Measurements from ENCODE around the gene NPLOC4. TPM values are rescaled to one million over a fixed set of nuclear protein-coding genes. Genes with fewer than 3 reads are reported as not detected.

Gene NPLOC4
- total RNA-seq, 2 donors from 2014 or later = 43.8 to 63.0 TPM

DNA sequence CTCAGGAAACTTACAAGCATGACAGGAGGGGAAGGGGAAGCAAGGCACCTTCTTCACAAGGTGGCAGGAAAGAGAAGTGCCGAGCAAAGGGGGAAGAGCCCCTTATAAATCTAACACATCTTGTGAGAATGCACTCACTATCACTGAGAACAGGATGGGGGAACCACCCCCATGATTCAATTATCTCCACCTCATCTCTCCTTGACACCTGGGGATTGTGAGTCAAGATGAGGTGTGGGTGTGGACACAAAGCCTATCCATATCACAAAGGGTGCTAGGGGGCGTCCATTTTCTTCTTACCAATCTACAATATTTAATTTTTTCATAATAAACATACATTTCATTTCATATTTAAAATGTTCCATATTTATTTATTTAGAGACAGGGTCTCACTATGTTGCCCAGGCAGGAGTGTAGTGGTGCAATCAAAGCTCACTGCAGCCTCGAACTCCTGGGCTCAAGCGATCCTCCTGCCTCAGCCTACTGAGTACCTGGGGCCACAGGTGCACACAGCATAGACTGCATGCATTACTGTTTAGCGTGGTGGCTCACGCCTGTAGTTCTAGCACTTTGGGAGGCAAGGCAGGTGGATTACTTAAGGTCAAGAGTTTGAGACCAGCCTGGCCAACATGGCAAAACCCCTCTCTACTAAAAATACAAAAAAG, 58.2 kb downstream of the NPLOC4 start:
- DNase-seq (no peak), ATAC-seq (no peak)
- H3K36me3 ChIP-seq (replicated peaks in 1 of 2; ENCODE audit: insufficient read depth in 1 of 2, low read depth in 2 of 2) = peaks cover 0 to 8% of the 10 kb centered on the region in 2 donors
- H3K9me3 ChIP-seq = no peaks in the 10 kb centered on the region
- no peak overlapping the region for H3K27ac ChIP-seq
- no peaks in the 10 kb centered on the region for H3K27me3 ChIP-seq
- intact Hi-C loops (cut with DNase I) = no loop called here
- H3K4me1 ChIP-seq = peaks cover 11% of the 10 kb centered on the region
- 89 to 93% methylated on average over 6 of the region's 6 CpGs for WGBS, 2 donors
- no peak overlapping the region for H3K4me3 ChIP-seq
- TF ChIP-seq, protein P1, sequence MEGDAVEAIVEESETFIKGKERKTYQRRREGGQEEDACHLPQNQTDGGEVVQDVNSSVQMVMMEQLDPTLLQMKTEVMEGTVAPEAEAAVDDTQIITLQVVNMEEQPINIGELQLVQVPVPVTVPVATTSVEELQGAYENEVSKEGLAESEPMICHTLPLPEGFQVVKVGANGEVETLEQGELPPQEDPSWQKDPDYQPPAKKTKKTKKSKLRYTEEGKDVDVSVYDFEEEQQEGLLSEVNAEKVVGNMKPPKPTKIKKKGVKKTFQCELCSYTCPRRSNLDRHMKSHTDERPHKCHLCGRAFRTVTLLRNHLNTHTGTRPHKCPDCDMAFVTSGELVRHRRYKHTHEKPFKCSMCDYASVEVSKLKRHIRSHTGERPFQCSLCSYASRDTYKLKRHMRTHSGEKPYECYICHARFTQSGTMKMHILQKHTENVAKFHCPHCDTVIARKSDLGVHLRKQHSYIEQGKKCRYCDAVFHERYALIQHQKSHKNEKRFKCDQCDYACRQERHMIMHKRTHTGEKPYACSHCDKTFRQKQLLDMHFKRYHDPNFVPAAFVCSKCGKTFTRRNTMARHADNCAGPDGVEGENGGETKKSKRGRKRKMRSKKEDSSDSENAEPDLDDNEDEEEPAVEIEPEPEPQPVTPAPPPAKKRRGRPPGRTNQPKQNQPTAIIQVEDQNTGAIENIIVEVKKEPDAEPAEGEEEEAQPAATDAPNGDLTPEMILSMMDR (IDR thresholded peaks at IDR 0.05) = no peak
- no peak for TF ChIP-seq POLR2A (IDR thresholded peaks at IDR 0.05)

DNA sequence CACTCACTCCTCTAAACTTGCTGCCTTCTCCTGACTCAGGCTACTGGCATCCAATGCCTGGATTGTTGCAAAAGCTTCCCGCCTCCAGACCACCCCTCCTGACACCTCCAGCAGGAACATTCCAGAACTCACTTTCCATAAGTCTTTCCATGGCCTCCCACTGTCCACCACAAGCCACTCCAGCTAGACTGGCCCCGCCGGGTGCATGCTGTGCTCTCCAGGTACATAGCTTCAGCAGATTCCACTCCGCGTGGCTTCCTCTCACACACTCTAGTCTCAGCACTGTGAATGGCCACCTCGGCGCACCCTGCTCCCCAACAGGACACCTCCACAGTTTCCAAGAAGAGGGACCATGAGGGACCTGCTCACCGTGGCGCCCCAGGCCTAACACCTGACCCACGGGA, 58.9 kb downstream of the NPLOC4 start:
- no peak for DNase-seq
- TF ChIP-seq POLR2A (IDR thresholded peaks at IDR 0.05) = no peak
- TF ChIP-seq, protein P1 (IDR thresholded peaks at IDR 0.05) = no peak
- H3K36me3 ChIP-seq (replicated peaks in 1 of 2; ENCODE audit: insufficient read depth in 1 of 2, low read depth in 2 of 2) = peaks cover 0 to 5% of the 10 kb centered on the region in 2 donors
- ATAC-seq = no peak
- H3K27me3 ChIP-seq = no peaks in the 10 kb centered on the region
- H3K4me1 ChIP-seq = peaks cover 11% of the 10 kb centered on the region
- H3K4me3 ChIP-seq = no peak overlapping the region
- H3K9me3 ChIP-seq = no peaks in the 10 kb centered on the region
- 90 to 95% methylated on average over 10 of the region's 10 CpGs for whole genome bisulfite sequencing, 2 donors
- intact Hi-C loops (cut with DNase I) = no loop called here
- no peak overlapping the region for H3K27ac ChIP-seq

DNA sequence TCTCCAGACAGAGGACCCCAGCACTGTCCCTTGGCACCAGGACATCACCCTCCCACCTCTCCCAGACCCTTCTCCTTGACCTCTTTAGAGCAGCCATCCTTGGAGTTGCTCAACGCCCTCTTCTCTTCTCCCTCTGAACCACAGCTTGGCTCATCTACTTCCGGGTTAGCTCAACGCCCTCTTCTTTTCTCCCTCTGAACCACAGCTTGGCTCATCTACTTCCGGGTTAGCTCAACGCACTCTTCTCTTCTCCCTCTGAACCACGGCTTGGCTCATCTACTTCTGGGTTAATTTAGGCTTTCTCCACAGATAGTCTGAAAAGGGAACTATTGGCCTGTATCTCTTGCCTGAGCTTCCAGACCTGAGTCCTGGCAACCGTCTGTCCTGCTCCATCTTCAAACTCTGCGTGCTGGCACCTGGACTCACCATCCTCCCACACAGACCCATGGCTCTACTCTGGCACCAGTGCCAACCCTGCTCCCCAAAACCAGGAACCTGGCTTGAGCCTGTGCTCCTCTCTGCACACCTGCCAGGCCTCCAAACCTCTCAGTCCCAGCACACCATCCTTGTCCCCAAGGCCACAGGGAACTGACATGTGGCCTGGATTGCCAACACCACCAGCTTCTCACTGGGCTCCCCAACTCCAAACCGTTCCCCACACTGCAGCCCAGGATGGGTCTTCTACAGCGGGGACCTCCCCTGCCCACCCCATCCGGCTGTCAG, 59.5 kb downstream of the NPLOC4 start:
- peak; percentile 20 for ATAC-seq
- DNase-seq = no peak
- Histone ChIP-seq H3K27ac (peak overlapping the region in 2 of 4 donors; percentile 23 to 43), H3K9me3 (no peaks in the 10 kb centered on the region), H3K4me1 (peaks cover 11% of the 10 kb centered on the region), H3K27me3 (no peaks in the 10 kb centered on the region), H3K36me3 (replicated peaks in 1 of 2; ENCODE audit: insufficient read depth in 1 of 2, low read depth in 2 of 2) (peaks cover 0 to 5% of the 10 kb centered on the region in 2 donors), H3K4me3 (no peak overlapping the region)
- no peak for TF ChIP-seq POLR2A (IDR thresholded peaks at IDR 0.05)
- TF ChIP-seq, protein P1 (IDR thresholded peaks at IDR 0.05) = no peak
- WGBS, 2 donors = 78 to 83% methylated on average over 11 of the region's 11 CpGs
- intact Hi-C loops (cut with DNase I) = no loop called here

DNA sequence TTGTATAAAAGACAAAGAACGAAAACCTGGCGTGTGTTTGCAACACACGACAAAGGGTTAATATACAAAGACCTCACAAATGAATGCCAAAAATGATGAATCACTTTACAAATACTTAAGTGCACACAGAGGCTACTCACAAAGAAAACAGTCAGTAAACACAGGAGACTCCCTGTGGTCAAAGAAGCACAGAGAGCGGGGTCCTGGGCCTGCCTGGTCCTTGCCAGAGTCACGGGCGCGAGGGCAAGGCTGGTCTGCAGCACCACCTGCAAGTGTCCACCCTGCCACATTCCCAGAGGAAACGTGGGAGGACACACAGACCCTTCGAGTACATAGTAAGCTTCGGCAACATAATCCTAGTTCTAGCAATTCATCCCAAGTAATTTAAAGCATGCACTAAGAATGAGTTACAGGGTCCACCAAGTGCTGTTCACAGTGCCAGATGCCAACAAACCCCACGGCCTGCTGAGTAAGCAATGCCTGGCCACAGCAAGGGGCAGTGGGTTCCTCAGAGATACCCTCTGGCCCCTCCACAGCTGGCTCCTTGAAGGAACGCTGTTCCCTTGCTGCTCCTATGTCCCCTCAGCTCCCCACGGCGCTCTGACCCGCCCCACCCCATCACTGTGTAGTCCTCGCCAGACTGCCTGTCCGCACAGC, 60.2 kb downstream of the NPLOC4 start:
- H3K27me3 ChIP-seq = no peaks in the 10 kb centered on the region

More for the DNA sequence above, 60.2 kb downstream of the NPLOC4 start:
- ATAC-seq (peak; percentile 33), DNase-seq (no peak)
- intact Hi-C loops (cut with DNase I) = no loop called here
- TF ChIP-seq POLR2A (IDR thresholded peaks at IDR 0.05) = no peak
- TF ChIP-seq, protein P1 (IDR thresholded peaks at IDR 0.05) = peak in 1 of 7 experiments; percentile 2
- peaks cover 0 to 3% of the 10 kb centered on the region in 2 donors for H3K36me3 ChIP-seq (replicated peaks in 1 of 2; ENCODE audit: insufficient read depth in 1 of 2, low read depth in 2 of 2)
- H3K9me3 ChIP-seq = no peaks in the 10 kb centered on the region
- peak overlapping the region in 2 of 4 donors; percentile 23 to 43 for H3K27ac ChIP-seq
- 60 to 73% methylated on average over 16 to 17 of the region's 17 CpGs for WGBS, 2 donors
- peaks cover 11% of the 10 kb centered on the region for H3K4me1 ChIP-seq
- H3K4me3 ChIP-seq = no peak overlapping the region

Measured in body of pancreas (tissue), 4 donors.